GM12801 (cell line): Measurements from ENCODE around the gene PRR23A.

Experiments used
- TF ChIP-seq, protein P1 (sequence below): IDR thresholded peaks from one replicate; pipeline ENCODE4 v1.5.1; 2011; ENCODE audit warnings: control low read depth; ENCODE audit not compliant: insufficient read length; ENCODE audit errors: extremely low read depth

PRR23A gene

DNA sequence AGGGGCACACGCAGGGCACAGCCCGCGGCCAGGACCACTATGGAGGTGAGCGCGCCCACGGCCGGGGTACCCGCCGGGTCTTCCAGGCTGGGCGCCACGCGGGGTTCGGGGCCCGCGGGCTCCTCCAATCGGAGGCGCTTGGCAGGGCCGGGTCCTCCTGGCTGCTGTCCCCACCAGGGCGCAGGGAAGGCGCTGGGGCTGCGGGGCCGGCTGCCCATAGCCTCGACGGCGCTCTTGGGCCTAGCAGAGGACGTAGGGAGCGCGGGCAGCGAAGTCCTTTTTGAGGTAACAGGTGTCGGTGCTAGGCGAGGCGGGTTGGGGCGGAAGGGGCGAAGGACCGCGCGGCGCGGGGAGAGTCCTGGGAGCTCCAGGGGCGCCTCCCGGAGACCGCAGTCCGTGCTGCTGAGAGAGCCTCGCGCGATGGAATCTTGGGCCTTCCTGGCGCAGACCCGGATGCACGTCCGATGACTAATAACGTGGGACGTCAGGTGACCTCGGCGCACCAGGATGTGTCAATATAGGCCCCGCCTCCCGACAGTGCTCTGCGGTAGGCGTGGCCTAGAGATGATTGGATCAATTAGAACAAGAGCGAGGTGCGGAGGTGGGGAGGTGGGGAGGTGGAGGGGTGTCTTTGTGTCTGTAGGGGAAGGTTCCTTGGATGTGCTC is at the start of gene PRR23A:
TSS of gene PRR23A (minus strand) at position 218 of the 666 bp plus-strand sequence. CDS start at position 218, 0 bp downstream.
- TF ChIP-seq, protein P1, sequence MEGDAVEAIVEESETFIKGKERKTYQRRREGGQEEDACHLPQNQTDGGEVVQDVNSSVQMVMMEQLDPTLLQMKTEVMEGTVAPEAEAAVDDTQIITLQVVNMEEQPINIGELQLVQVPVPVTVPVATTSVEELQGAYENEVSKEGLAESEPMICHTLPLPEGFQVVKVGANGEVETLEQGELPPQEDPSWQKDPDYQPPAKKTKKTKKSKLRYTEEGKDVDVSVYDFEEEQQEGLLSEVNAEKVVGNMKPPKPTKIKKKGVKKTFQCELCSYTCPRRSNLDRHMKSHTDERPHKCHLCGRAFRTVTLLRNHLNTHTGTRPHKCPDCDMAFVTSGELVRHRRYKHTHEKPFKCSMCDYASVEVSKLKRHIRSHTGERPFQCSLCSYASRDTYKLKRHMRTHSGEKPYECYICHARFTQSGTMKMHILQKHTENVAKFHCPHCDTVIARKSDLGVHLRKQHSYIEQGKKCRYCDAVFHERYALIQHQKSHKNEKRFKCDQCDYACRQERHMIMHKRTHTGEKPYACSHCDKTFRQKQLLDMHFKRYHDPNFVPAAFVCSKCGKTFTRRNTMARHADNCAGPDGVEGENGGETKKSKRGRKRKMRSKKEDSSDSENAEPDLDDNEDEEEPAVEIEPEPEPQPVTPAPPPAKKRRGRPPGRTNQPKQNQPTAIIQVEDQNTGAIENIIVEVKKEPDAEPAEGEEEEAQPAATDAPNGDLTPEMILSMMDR = no peak

DNA sequence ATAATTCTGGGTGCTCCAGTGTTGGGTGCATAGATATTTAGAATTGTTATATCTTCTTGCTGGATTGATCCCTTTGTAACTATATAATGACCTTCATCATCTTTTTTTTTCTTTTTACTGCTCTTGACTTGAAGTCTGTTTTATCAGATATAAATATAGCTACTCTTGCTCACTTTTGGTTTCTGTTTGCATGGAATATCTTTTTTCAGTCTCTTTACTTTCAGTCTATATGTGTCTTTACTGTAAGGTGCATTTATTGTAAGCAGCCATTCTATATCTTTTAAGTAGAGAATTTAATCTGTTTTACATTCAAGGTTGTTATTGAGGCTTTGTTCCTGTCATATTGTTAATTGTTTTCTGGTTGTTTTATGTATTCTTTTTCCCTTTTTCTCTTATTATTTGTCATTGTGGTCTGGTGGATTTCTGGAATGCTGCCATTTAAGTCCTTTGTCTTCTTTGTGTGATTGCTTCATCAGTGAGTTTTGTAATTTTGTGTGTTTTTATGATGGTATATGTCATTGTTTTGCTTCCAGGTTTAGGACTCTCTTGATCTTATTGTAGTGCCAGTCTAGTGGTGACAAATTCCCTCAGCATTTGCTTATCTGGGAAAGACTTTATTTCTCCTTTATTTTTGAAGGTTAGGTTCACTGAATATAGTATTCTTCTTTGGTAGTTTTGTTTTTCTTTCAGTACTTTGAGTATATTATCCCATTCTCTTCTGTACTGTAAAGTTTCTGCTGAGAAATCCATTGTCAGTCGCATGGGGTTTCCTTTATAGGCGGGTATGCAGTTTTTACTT is 46.9 kb upstream of the PRR23A start:
- TF ChIP-seq, protein P1 = no peak

DNA sequence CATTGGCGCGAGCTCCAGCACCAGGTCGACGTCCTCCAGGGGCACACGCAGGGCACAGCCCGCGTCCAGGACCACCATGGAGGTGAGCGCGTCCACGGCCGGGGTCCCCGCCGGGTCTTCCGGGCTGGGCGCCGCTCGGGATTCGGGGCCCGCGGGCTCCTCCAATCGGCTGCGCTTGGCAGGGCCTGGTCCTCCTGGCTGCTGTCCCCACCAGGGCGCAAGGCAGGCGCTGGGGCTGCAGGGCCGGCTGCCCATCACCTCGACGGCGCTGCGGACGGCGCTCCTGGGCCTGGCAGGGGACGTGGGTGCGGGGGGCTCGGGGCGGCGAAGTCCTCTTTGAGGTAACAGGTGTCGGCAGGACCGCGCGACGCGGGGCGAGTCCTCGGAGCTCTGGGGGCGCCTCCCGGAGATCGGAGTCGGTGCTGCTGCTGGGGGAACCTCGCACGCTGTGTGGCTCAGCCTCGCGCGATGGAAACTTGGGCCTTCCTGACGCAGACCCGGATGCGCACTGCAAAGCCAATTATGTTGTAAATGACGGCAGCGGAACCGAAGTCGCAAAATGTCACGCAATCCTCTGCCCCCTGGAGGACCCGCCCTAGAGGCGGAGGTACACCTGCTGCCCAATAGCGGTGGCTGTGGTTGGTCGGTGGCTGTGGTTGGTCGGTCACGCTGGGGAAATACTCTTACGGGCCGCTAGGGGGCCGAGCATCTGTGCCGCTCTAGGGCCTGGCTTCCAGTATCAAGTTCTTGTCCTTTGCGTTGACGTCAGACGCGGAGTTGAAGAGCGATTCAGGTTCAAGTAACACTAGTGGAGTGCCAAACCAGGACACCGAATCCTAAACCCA is 38.5 kb upstream of the PRR23A start, which contains the start of gene PRR23C:
TSS of gene PRR23C (minus strand) at position 527 of the 845 bp plus-strand sequence. CDS start at position 255, 272 bp downstream.
- TF ChIP-seq, protein P1 = no peak

DNA sequence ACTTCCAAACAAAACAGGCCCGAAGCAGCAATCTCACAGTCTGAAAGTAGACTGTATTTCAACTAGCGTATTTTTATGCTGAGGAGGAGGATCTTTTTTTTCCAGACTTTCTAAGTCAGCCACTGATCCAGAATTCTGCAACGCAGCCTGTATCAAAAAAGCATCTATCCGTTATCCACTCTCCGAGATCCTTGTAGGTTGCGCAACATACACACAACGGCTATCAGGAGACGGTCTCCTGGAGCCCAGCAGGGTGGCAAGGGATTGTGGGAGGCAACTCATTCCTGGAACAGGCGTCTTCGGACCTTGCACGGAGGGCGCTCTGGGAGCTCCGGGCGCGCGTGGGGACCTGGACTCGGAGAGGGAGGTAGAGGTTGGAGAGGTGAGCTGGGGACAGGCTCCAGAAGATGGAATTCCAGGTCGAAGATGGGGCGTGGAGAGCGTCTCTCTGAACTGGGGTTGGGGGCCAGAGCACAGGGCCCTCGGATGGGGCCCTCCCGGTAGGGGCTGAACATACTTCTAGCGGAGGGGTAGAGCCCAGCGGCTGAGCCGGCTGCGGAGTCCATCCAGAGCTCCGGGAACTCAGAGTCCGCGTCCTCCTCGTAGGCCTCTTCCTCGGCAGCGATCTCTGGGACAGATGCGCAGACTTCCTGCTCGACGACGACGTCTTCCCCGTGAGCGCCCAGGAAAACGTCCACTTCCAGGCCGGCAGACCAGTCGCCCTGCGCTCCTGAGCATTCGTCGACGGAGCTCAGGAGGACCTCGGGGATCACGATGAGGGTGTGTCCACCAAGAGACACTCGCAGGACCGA is 37.7 kb upstream of the PRR23A start:
- TF ChIP-seq, protein P1 = no peak

DNA sequence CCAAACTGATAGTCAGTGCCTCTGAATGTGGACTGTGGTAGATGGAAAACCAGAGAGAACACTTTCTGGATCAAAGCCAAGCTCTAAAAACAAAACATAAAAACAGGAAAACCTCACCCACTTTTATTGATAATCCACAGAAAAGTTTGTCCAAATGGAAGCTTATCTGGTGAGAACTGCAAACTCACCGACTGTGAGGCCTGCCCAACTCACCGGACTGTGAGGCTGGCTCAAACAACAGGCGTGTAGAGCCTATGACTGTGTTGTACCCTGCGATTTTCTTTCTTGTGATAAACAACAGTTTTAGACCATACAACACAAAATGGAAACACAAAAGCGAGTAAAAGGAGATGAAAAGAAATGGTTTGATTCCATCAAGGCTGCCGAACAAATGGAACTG is 31.4 kb upstream of the PRR23A start:
- TF ChIP-seq, protein P1 = no peak

DNA sequence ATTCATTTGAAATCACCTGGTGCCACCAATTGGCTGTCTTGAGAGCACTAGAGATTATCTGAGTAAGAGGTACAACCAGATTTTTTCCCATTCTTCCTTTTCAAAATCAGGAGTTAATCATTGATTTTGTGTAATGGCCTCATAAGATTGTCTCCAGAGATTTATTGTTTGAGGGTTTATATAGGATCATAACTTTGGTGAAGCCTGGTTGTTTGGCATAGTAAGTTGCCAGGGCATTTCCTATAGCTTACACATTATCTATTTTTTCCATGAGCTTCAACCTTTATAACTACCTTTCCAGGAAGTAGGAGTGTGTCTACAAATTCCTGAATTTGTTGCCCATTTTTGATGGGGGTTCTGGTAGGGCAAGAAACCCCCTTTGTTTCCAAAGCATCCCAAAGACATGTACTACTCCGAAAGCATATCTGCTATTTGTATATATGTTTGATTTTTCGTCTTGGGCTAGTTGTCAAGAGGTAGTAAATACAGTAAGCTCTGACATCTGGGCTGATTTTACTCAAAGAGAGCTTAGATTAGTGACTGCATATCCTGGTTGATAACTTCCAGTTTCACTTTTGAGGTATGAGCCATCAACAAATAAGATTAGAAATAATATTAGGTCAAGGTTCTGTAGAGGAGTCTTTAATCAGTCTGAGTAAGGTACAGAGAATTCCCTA is 26.4 kb upstream of the PRR23A start:
- TF ChIP-seq, protein P1 = no peak
